Activated CD4-positive, alpha-beta T cell treated with anti-CD3 and anti-CD28 coated beads, Interleukin-2, amount 50 U/mL, for 4 hours (primary cell): ENCODE results near the gene CRTAC1.

Source experiments
- DNase-seq, 2 experiments: peaks; one replicate each; pipeline ENCODE4 v3.0.0-alpha.2; 2020

The CRTAC1 gene

GRCh38 chr10:97827702-97828291 is 202.6 kb downstream of the CRTAC1 start:
- DNase-seq: no peak

GRCh38 chr10:97826892-97827291 is 203.5 kb downstream of the CRTAC1 start:
- no peak for DNase-seq

- DNase-seq: no peak
Observed at GRCh38 chr10:97825020-97825760, 205.2 kb downstream of the CRTAC1 start.

- DNase-seq: no peak
Observed at GRCh38 chr10:97823734-97824133, 206.7 kb downstream of the CRTAC1 start.

GRCh38 chr10:97822261-97822687 is 208.1 kb downstream of the CRTAC1 start:
- no peak for DNase-seq

GRCh38 chr10:97821308-97822038 is 208.9 kb downstream of the CRTAC1 start:
- no peak for DNase-seq

- DNase-seq: no peak
Observed at GRCh38 chr10:97820096-97820704, 210.2 kb downstream of the CRTAC1 start.

GRCh38 chr10:97818572-97818971 is 211.8 kb downstream of the CRTAC1 start:
- DNase-seq: no peak

- DNase-seq: no peak
Observed at GRCh38 chr10:97816609-97817008, 213.8 kb downstream of the CRTAC1 start.
